Fibroblast of pulmonary artery (primary cell): ENCODE measurements around the gene FEM1A.

Experiments
- DNase-seq: peaks from one replicate; pipeline ENCODE4 v3.0.0-alpha.2; 2010; ENCODE audit warnings: low read depth
- H3K4me3 ChIP-seq: replicated peaks from 2 replicates; pipeline ENCODE4 v1.5.1; 2011; ENCODE audit warnings: low read depth, mild to moderate bottlenecking, control low read depth, low read length, moderate library complexity
- CTCF ChIP-seq: IDR thresholded peaks from 2 replicates; pipeline ENCODE4 v1.5.1; 2011; ENCODE audit warnings: mild to moderate bottlenecking, control low read depth, low read length, inconsistent platforms; ENCODE audit errors: missing control alignments

The FEM1A gene

GRCh38 chr19:4806384-4806783, 14.8 kb downstream of the FEM1A start:
- no peak overlapping the region for H3K4me3 ChIP-seq
- TF ChIP-seq CTCF: no peak
- DNase-seq: no peak

GRCh38 chr19:4807188-4807587, 15.7 kb downstream of the FEM1A start:
- no peak overlapping the region for H3K4me3 ChIP-seq
- DNase-seq: no peak
- TF ChIP-seq CTCF: no peak

- peak; percentile 72 for DNase-seq
- H3K4me3 ChIP-seq: no peak overlapping the region
- TF ChIP-seq CTCF: peak; percentile 86
Measured at GRCh38 chr19:4811328-4812131, 20.0 kb downstream of the FEM1A start.

GRCh38 chr19:4814625-4815425, 23.3 kb downstream of the FEM1A start:
- no peak overlapping the region for H3K4me3 ChIP-seq
- no peak for TF ChIP-seq CTCF
- DNase-seq: peak; percentile 25

GRCh38 chr19:4815426-4816201, 24.1 kb downstream of the FEM1A start:
- no peak overlapping the region for H3K4me3 ChIP-seq
- TF ChIP-seq CTCF: no peak
- DNase-seq: peak; percentile 94

GRCh38 chr19:4816202-4816949, 24.8 kb downstream of the FEM1A start:
- H3K4me3 ChIP-seq: no peak overlapping the region
- DNase-seq: no peak
- no peak for TF ChIP-seq CTCF
